ENCODE measurements around the gene HOXA11.

DNA sequence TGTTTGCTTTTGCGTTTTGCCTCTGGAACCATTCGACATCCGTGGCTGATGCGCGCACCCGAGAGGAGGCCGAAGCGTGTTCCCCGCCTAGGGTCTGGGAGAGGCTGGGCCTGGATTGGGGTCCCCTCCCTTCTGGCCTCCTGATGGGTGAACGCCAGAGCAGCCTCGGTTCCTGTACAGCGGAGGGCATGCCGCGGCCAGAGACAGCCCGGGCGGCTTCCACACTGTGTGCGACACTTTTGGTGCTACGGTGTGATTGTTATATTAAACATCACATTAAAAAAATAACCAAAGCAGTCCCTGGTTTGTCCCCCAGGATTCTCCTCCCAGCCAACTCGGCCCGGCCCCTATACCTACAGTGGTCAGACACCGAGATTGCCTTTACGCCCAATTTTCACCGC lies 24.9 kb downstream of the HOXA11 start:
- TF ChIP-seq, protein P1, sequence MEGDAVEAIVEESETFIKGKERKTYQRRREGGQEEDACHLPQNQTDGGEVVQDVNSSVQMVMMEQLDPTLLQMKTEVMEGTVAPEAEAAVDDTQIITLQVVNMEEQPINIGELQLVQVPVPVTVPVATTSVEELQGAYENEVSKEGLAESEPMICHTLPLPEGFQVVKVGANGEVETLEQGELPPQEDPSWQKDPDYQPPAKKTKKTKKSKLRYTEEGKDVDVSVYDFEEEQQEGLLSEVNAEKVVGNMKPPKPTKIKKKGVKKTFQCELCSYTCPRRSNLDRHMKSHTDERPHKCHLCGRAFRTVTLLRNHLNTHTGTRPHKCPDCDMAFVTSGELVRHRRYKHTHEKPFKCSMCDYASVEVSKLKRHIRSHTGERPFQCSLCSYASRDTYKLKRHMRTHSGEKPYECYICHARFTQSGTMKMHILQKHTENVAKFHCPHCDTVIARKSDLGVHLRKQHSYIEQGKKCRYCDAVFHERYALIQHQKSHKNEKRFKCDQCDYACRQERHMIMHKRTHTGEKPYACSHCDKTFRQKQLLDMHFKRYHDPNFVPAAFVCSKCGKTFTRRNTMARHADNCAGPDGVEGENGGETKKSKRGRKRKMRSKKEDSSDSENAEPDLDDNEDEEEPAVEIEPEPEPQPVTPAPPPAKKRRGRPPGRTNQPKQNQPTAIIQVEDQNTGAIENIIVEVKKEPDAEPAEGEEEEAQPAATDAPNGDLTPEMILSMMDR (conservative IDR thresholded peaks at IDR 0.05; ENCODE audit: low read depth, low read length), result no peak
- TF ChIP-seq EZH2 (IDR thresholded peaks at IDR 0.05; ENCODE audit: borderline replicate concordance, low read depth, low read length, poor library complexity, severe bottlenecking), result no peak

Data from A673 (cell line).